Spleen (tissue), 7 donors: Measurements from ENCODE around the gene SNAPIN.

Experiments used
- CTCF ChIP-seq, 11 experiments: fragments of 200-600 bp in 7 of 11; fragments of 450-650 bp in 4 of 11; sonication (generic) in 4 of 11; IDR thresholded peaks in 8 of 11; conservative IDR thresholded peaks in 3 of 11; 1 replicate in 7 of 11; 2 replicates in 4 of 11; pipeline versions ENCODE4 v1.4.0 to v1.8.0; 2016 to 2021; ENCODE audit warnings: antibody characterized with exemption in 11 of 11, inconsistent platforms in 4 of 11, mild to moderate bottlenecking in 1 of 11
- POLR2A ChIP-seq, 3 donors: fragments of 450-650 bp; IDR thresholded peaks; one replicate each; pipeline ENCODE4 v1.5.1; 2017; ENCODE audit warnings: antibody characterized with exemption in 3 of 3, mild to moderate bottlenecking in 1 of 3
- donor health status: DM: no; HTN: no; CAD: no; lungs with moderate emphysema.
- donor health status: DM: no; HTN: no; CAD: no.
- donor health status: DM: no; HTN: no; CAD: no.

- TF ChIP-seq CTCF (IDR thresholded peaks at IDR 0.05 in 8 of 11, conservative IDR thresholded peaks at IDR 0.05 in 3 of 11) (no peak), POLR2A (IDR thresholded peaks at IDR 0.05) (no peak)
Observed at GRCh38 chr1:153688736-153689328, 30.3 kb downstream of the SNAPIN start.
